KOPT-K1 (cell line): ENCODE data around the gene TNK2.
A peak's percentile ranks its signal among the peaks of the same experiment; 100 is the strongest.
"Not testable (repeated sequence)": the region's sequence is repeated elsewhere in the genome, so short reads cannot be mapped to it uniquely, and the experiment has no call there.

Source experiments
- H3K27ac ChIP-seq: fragments of 200-600 bp; sonication (generic); 2 replicates; pipeline ENCODE4 v1.5.1; 2016; ENCODE audit warnings: antibody characterized with exemption, mild to moderate bottlenecking, low read depth, low read length; ENCODE audit not compliant: poor library complexity, severe bottlenecking
- H3K36me3 ChIP-seq: fragments of 200-600 bp; sonication (generic); 2 replicates; pipeline ENCODE4 v1.5.1; 2017; ENCODE audit warnings: antibody characterized with exemption, mild to moderate bottlenecking, low read length, moderate library complexity; ENCODE audit not compliant: insufficient read depth
- H3K9me3 ChIP-seq: fragments of 200-600 bp; sonication (generic); 2 replicates; pipeline ENCODE4 v1.5.1; 2017; ENCODE audit warnings: antibody characterized with exemption, low read length, mild to moderate bottlenecking; ENCODE audit not compliant: insufficient read depth, poor library complexity, severe bottlenecking

The TNK2 gene

GRCh38 chr3:195932418-195933043 is 24.2 kb upstream of the TNK2 start:
- H3K27ac ChIP-seq = no peak overlapping the region
- H3K9me3 ChIP-seq = no peaks in the 10 kb centered on the region
- H3K36me3 ChIP-seq = peaks cover 5% of the 10 kb centered on the region; the same call in 1 of the 2 replicates

- Histone ChIP-seq H3K27ac (no peak overlapping the region), H3K36me3 (peaks cover 5% of the 10 kb centered on the region; the same call in 1 of the 2 replicates), H3K9me3 (no peaks in the 10 kb centered on the region)
Measured at GRCh38 chr3:195931582-195932273, 23.4 kb upstream of the TNK2 start.

- Histone ChIP-seq H3K27ac (no peak overlapping the region), H3K36me3 (peaks cover 5% of the 10 kb centered on the region; the same call in 1 of the 2 replicates), H3K9me3 (no peaks in the 10 kb centered on the region)
Measured at GRCh38 chr3:195929452-195929851, 21.1 kb upstream of the TNK2 start.

GRCh38 chr3:195921334-195921791 is 13.0 kb upstream of the TNK2 start:
- Histone ChIP-seq H3K9me3 (no peaks in the 10 kb centered on the region), H3K36me3 (no peaks in the 10 kb centered on the region), H3K27ac (no peak overlapping the region)

- Histone ChIP-seq H3K9me3 (no peaks in the 10 kb centered on the region), H3K27ac (no peak overlapping the region), H3K36me3 (no peaks in the 10 kb centered on the region)
Measured at GRCh38 chr3:195918176-195918575, 9.8 kb upstream of the TNK2 start.

- Histone ChIP-seq H3K27ac (no peak overlapping the region), H3K9me3 (no peaks in the 10 kb centered on the region), H3K36me3 (no peaks in the 10 kb centered on the region)
Measured at GRCh38 chr3:195916991-195917390, 8.6 kb upstream of the TNK2 start.

GRCh38 chr3:195916291-195916690 is 7.9 kb upstream of the TNK2 start:
- no peaks in the 10 kb centered on the region for H3K36me3 ChIP-seq
- no peaks in the 10 kb centered on the region for H3K9me3 ChIP-seq
- no peak overlapping the region for H3K27ac ChIP-seq

- no peaks in the 10 kb centered on the region for H3K36me3 ChIP-seq
- H3K27ac ChIP-seq = peak overlapping the region; percentile 34
- H3K9me3 ChIP-seq = no peaks in the 10 kb centered on the region
Measured at GRCh38 chr3:195914648-195915473, 6.5 kb upstream of the TNK2 start.

GRCh38 chr3:195914146-195914545 is 5.8 kb upstream of the TNK2 start:
- H3K9me3 ChIP-seq, H3K27ac ChIP-seq, H3K36me3 ChIP-seq: not testable (repeated sequence)

GRCh38 chr3:195913382-195913781 is 5.0 kb upstream of the TNK2 start:
- Histone ChIP-seq H3K9me3 (no peaks in the 10 kb centered on the region), H3K27ac (no peak overlapping the region), H3K36me3 (no peaks in the 10 kb centered on the region)

- no peaks in the 10 kb centered on the region for H3K36me3 ChIP-seq
- H3K27ac ChIP-seq = no peak overlapping the region
- no peaks in the 10 kb centered on the region for H3K9me3 ChIP-seq
Measured at GRCh38 chr3:195911946-195912270, 3.6 kb upstream of the TNK2 start.

- H3K9me3 ChIP-seq = no peaks in the 10 kb centered on the region
Measured at GRCh38 chr3:195911041-195911945, 2.9 kb upstream of the TNK2 start.

GRCh38 chr3:195910499-195910845 is 2.1 kb upstream of the TNK2 start:
- H3K27ac ChIP-seq = no peak overlapping the region
- no peaks in the 10 kb centered on the region for H3K36me3 ChIP-seq

More at GRCh38 chr3:195911041-195911945, 2.9 kb upstream of the TNK2 start:
- Histone ChIP-seq H3K27ac (no peak overlapping the region), H3K36me3 (no peaks in the 10 kb centered on the region)

GRCh38 chr3:195909644-195910498 is 1.5 kb upstream of the TNK2 start:
- Histone ChIP-seq H3K27ac (peak overlapping the region; percentile 49), H3K36me3 (no peaks in the 10 kb centered on the region)

More at GRCh38 chr3:195910499-195910845, 2.1 kb upstream of the TNK2 start:
- H3K9me3 ChIP-seq = no peaks in the 10 kb centered on the region

More at GRCh38 chr3:195909644-195910498, 1.5 kb upstream of the TNK2 start:
- no peaks in the 10 kb centered on the region for H3K9me3 ChIP-seq
